Measurements from ENCODE around the gene ATP11C.
"Not testable (repeated sequence)": the region's sequence is repeated elsewhere in the genome, so short reads cannot be mapped to it uniquely, and the experiment has no call there.

ATP11C gene

GRCh38 chrX:139932901-139933796 is at the start of gene ATP11C:
ATP11C (minus strand) TSS chrX:139933053; CDS start chrX:139932042, 1,011 bp downstream.
- DNase-seq (ENCODE audit: low spot score), result peak; percentile 78

- no peak for DNase-seq (ENCODE audit: low spot score)
Observed at GRCh38 chrX:139974471-139974870, 41.6 kb upstream of the ATP11C start.

- no peak for DNase-seq (ENCODE audit: low spot score)
Observed at GRCh38 chrX:139972629-139973624, 40.1 kb upstream of the ATP11C start.

- DNase-seq (ENCODE audit: low spot score), result no peak
Observed at GRCh38 chrX:139972113-139972512, 39.3 kb upstream of the ATP11C start.

- no peak for DNase-seq (ENCODE audit: low spot score)
Observed at GRCh38 chrX:139971394-139971749, 38.5 kb upstream of the ATP11C start.

GRCh38 chrX:139969286-139969685 is 36.4 kb upstream of the ATP11C start:
- no peak for DNase-seq (ENCODE audit: low spot score)

GRCh38 chrX:139967750-139968149 is 34.9 kb upstream of the ATP11C start:
- DNase-seq (ENCODE audit: low spot score), result no peak

GRCh38 chrX:139967300-139967699 is 34.4 kb upstream of the ATP11C start:
- DNase-seq (ENCODE audit: low spot score), result peak; percentile 4

GRCh38 chrX:139966159-139966558 is 33.3 kb upstream of the ATP11C start:
- not testable (repeated sequence) for DNase-seq (ENCODE audit: low spot score)

GRCh38 chrX:139965421-139965820 is 32.6 kb upstream of the ATP11C start, which contains the start of gene CXorf66:
CXorf66 (minus strand) TSS chrX:139965521; CDS start chrX:139965496, 25 bp downstream.
- DNase-seq (ENCODE audit: low spot score), result no peak

GRCh38 chrX:139961091-139961490 is 28.2 kb upstream of the ATP11C start:
- DNase-seq (ENCODE audit: low spot score), result not testable (repeated sequence)

- DNase-seq (ENCODE audit: low spot score), result no peak
Observed at GRCh38 chrX:139949703-139950102, 16.9 kb upstream of the ATP11C start.

GRCh38 chrX:139945075-139945474 is 12.2 kb upstream of the ATP11C start:
- no peak for DNase-seq (ENCODE audit: low spot score)

- DNase-seq (ENCODE audit: low spot score), result no peak
Observed at GRCh38 chrX:139936259-139936658, 3.4 kb upstream of the ATP11C start.

GRCh38 chrX:139933904-139934303 is 1.1 kb upstream of the ATP11C start:
- peak; percentile 9 for DNase-seq (ENCODE audit: low spot score)

- DNase-seq (ENCODE audit: low spot score), result peak; percentile 24
Observed at GRCh38 chrX:139932073-139932900, 566 bp downstream of the ATP11C start.

- no peak for DNase-seq (ENCODE audit: low spot score)
Observed at GRCh38 chrX:139931646-139932072, 1.2 kb downstream of the ATP11C start.

GRCh38 chrX:139930916-139931645 is 1.8 kb downstream of the ATP11C start:
- peak; percentile 37 for DNase-seq (ENCODE audit: low spot score)

GRCh38 chrX:139930401-139930800 is 2.5 kb downstream of the ATP11C start:
- DNase-seq (ENCODE audit: low spot score), result no peak

- DNase-seq (ENCODE audit: low spot score), result no peak
Observed at GRCh38 chrX:139929876-139930275, 3.0 kb downstream of the ATP11C start.

GRCh38 chrX:139924696-139925095 is 8.2 kb downstream of the ATP11C start:
- no peak for DNase-seq (ENCODE audit: low spot score)

Data from RKO (cell line).